Measurements from ENCODE around the gene CSMD2. TPM values are rescaled to one million over a fixed set of nuclear protein-coding genes. Genes with fewer than 3 reads are reported as not detected.

Gene CSMD2
- total RNA-seq, 1 experiment from 2014 or later = not detected

GRCh38 chr1:33842348-33842747, 322.7 kb downstream of the CSMD2 start:
- ChIA-PET CTCF (no interaction called here), POLR2A (ENCODE audit: unreplicated experiment) (no interaction called here)
- DNase-seq = no peak
- Histone ChIP-seq H3K36me3 (ENCODE audit: low read depth) (no peaks in the 10 kb centered on the region), H3K4me2 (no peak overlapping the region), H3K9me2 (ENCODE audit: insufficient read depth) (no peaks in the 10 kb centered on the region), H3K27me3 (ENCODE audit: insufficient read depth, low read depth) (peaks cover 16% of the 10 kb centered on the region; the same call in 1 of the 2 replicates), H3K4me3 (no peak overlapping the region), H3K79me2 (ENCODE audit: low read depth) (no peaks in the 10 kb centered on the region), H3F3A (ENCODE audit: insufficient read depth, low read depth) (no peaks in the 10 kb centered on the region), H3K27ac (no peak overlapping the region), H3K9me3 (ENCODE audit: insufficient read depth, low read depth) (no peaks in the 10 kb centered on the region), H3K4me1 (replicated peaks; ENCODE audit: insufficient read depth) (no peaks in the 10 kb centered on the region), H4K20me1 (ENCODE audit: insufficient read depth) (no peaks in the 10 kb centered on the region), H2AFZ (no peak overlapping the region)
- no TSS peak for BruUV-seq (replicated peaks)
- intact Hi-C loops (cut with micrococcal nuclease; ENCODE audit: unreplicated experiment) = no loop called here
- TF ChIP-seq CTCF (conservative IDR thresholded peaks at IDR 0.05) = no peak
- no peak for TF ChIP-seq EZH2 (IDR thresholded peaks at IDR 0.05; ENCODE audit: low read depth)

- Histone ChIP-seq H3K4me3 (no peak overlapping the region), H3K79me2 (ENCODE audit: low read depth) (no peaks in the 10 kb centered on the region), H3F3A (ENCODE audit: insufficient read depth, low read depth) (no peaks in the 10 kb centered on the region), H3K9me2 (ENCODE audit: insufficient read depth) (no peaks in the 10 kb centered on the region), H3K27ac (no peak overlapping the region), H3K4me1 (replicated peaks; ENCODE audit: insufficient read depth) (no peaks in the 10 kb centered on the region), H2AFZ (no peak overlapping the region), H3K4me2 (no peak overlapping the region), H4K20me1 (ENCODE audit: insufficient read depth) (no peaks in the 10 kb centered on the region), H3K36me3 (ENCODE audit: low read depth) (no peaks in the 10 kb centered on the region), H3K27me3 (ENCODE audit: insufficient read depth, low read depth) (peaks cover 16% of the 10 kb centered on the region; the same call in 1 of the 2 replicates), H3K9me3 (ENCODE audit: insufficient read depth, low read depth) (no peaks in the 10 kb centered on the region)
- TF ChIP-seq EZH2 (IDR thresholded peaks at IDR 0.05; ENCODE audit: low read depth) (no peak), CTCF (conservative IDR thresholded peaks at IDR 0.05) (no peak)
- CTCF ChIA-PET = no interaction called here
- POLR2A ChIA-PET (ENCODE audit: unreplicated experiment) = no interaction called here
- intact Hi-C loops (cut with micrococcal nuclease; ENCODE audit: unreplicated experiment) = no loop called here
- BruUV-seq (replicated peaks) = no TSS peak
- no peak for DNase-seq
Observed at GRCh38 chr1:33841494-33841893, 323.5 kb downstream of the CSMD2 start.

- H3F3A ChIP-seq (ENCODE audit: insufficient read depth, low read depth) = no peaks in the 10 kb centered on the region
- no TSS peak for BruUV-seq (replicated peaks)
- DNase-seq = no peak
- H3K27me3 ChIP-seq (ENCODE audit: insufficient read depth, low read depth) = no peaks in the 10 kb centered on the region
- H3K4me1 ChIP-seq (replicated peaks; ENCODE audit: insufficient read depth) = no peaks in the 10 kb centered on the region
- no peak overlapping the region for H3K4me2 ChIP-seq
- H3K9me3 ChIP-seq (ENCODE audit: insufficient read depth, low read depth) = no peaks in the 10 kb centered on the region
- no peaks in the 10 kb centered on the region for H3K79me2 ChIP-seq (ENCODE audit: low read depth)
- TF ChIP-seq CTCF (conservative IDR thresholded peaks at IDR 0.05) (no peak), EZH2 (IDR thresholded peaks at IDR 0.05; ENCODE audit: low read depth) (no peak)
- no peaks in the 10 kb centered on the region for H3K36me3 ChIP-seq (ENCODE audit: low read depth)
- no peak overlapping the region for H2AFZ ChIP-seq
- ChIA-PET POLR2A (ENCODE audit: unreplicated experiment) (no interaction called here), CTCF (no interaction called here)
- no peaks in the 10 kb centered on the region for H4K20me1 ChIP-seq (ENCODE audit: insufficient read depth)
- intact Hi-C loops (cut with micrococcal nuclease; ENCODE audit: unreplicated experiment) = no loop called here
- H3K4me3 ChIP-seq = no peak overlapping the region
- H3K27ac ChIP-seq = no peak overlapping the region
- no peaks in the 10 kb centered on the region for H3K9me2 ChIP-seq (ENCODE audit: insufficient read depth)
Observed at GRCh38 chr1:33837635-33838034, 327.4 kb downstream of the CSMD2 start.

Measured in PC-9 (cell line).